CD14-positive monocyte (primary cell): ENCODE results near the gene FFAR3. TPM values are rescaled to one million over a fixed set of nuclear protein-coding genes. Genes with fewer than 3 reads are reported as not detected.

Experiments used
- DNase-seq, 3 donors: peaks; one replicate each; pipeline ENCODE4 v3.0.0-alpha.2; 2011 to 2022
- H2AFZ ChIP-seq: 2 replicates; pipeline ENCODE4 v1.6.0; 2012; ENCODE audit warnings: mild to moderate bottlenecking, low read depth, low read length, inconsistent platforms; ENCODE audit not compliant: insufficient read depth, poor library complexity, severe bottlenecking
- H3K27ac ChIP-seq, 2 donors: 1 replicate in 1 of 2; 2 replicates in 1 of 2; pipeline ENCODE4 v1.5.1; 2012 to 2013; ENCODE audit warnings: low read length in 2 of 2, control low read depth in 1 of 2, inconsistent platforms in 1 of 2, low read depth in 1 of 2, mild to moderate bottlenecking in 1 of 2
- H3K27me3 ChIP-seq, 2 donors: one replicate each; pipeline versions ENCODE4 v1.6.0 to v1.6.1; 2011 to 2013; ENCODE audit warnings: low read length in 2 of 2; ENCODE audit not compliant: control insufficient read depth in 2 of 2, insufficient read depth in 2 of 2
- H3K36me3 ChIP-seq, 2 donors: replicated peaks in 1 of 2; 1 replicate in 1 of 2; 2 replicates in 1 of 2; pipeline versions ENCODE4 v1.5.1 to v1.6.1; 2012 to 2013; ENCODE audit warnings: low read length in 2 of 2, control low read depth in 1 of 2, inconsistent platforms in 1 of 2, mild to moderate bottlenecking in 1 of 2; ENCODE audit not compliant: insufficient read depth in 2 of 2, control insufficient read depth in 1 of 2
- H3K4me1 ChIP-seq, 2 donors: 1 replicate in 1 of 2; 2 replicates in 1 of 2; pipeline versions ENCODE4 v1.5.1 to v1.6.1; 2012 to 2013; ENCODE audit warnings: low read length in 2 of 2, control low read depth in 1 of 2, inconsistent platforms in 1 of 2, mild to moderate bottlenecking in 1 of 2, moderate library complexity in 1 of 2; ENCODE audit not compliant: insufficient read depth in 2 of 2, control insufficient read depth in 1 of 2
- H3K4me2 ChIP-seq: replicated peaks from 2 replicates; pipeline ENCODE3; 2012; ENCODE audit warnings: low read length, moderate library complexity, mild to moderate bottlenecking; ENCODE audit not compliant: poor library complexity, severe bottlenecking; ENCODE audit errors: extremely low read depth
- H3K4me3 ChIP-seq, 3 experiments: fragments of 200-600 bp in 1 of 3; sonication (generic) in 1 of 3; replicated peaks in 1 of 3; 1 replicate in 2 of 3; 2 replicates in 1 of 3; pipeline ENCODE4 v1.5.1; 2011 to 2013; ENCODE audit warnings: low read length in 3 of 3, mild to moderate bottlenecking in 3 of 3, control low read depth in 2 of 3, low read depth in 2 of 3, inconsistent platforms in 1 of 3, moderate library complexity in 1 of 3
- H3K79me2 ChIP-seq: 2 replicates; pipeline ENCODE4 v1.6.0; 2012; ENCODE audit warnings: mild to moderate bottlenecking, control low read depth, inconsistent platforms, low read length, moderate library complexity; ENCODE audit not compliant: insufficient read depth
- H3K9ac ChIP-seq: 2 replicates; pipeline ENCODE4 v1.6.0; 2017; ENCODE audit warnings: low read length, mild to moderate bottlenecking; ENCODE audit not compliant: insufficient read depth, poor library complexity, severe bottlenecking
- H3K9me3 ChIP-seq, 2 donors: replicated peaks in 1 of 2; 1 replicate in 1 of 2; 2 replicates in 1 of 2; pipeline versions ENCODE4 v1.5.1 to v1.6.1; 2012 to 2013; ENCODE audit warnings: low read length in 2 of 2, control low read depth in 1 of 2; ENCODE audit not compliant: control insufficient read depth in 1 of 2, insufficient read depth in 1 of 2
- H4K20me1 ChIP-seq: 2 replicates; pipeline ENCODE4 v1.6.0; 2012; ENCODE audit warnings: mild to moderate bottlenecking, low read length, control low read depth, moderate library complexity; ENCODE audit not compliant: insufficient read depth
- H3K27ac Mint-ChIP-seq, 7 donors: one replicate each; pipeline ENCODE4 v1.8.0; 2020; ENCODE audit warnings: mild to moderate bottlenecking in 7 of 7, mixed read lengths in 7 of 7, moderate library complexity in 6 of 7, inconsistent platforms in 2 of 7
- H3K27me3 Mint-ChIP-seq, 3 donors: one replicate each; pipeline ENCODE4 v1.8.0; 2021 to 2022; ENCODE audit warnings: low read depth in 3 of 3, mild to moderate bottlenecking in 3 of 3, mixed read lengths in 3 of 3, moderate library complexity in 3 of 3, inconsistent platforms in 1 of 3
- H3K36me3 Mint-ChIP-seq, 2 donors: one replicate each; pipeline ENCODE4 v1.8.0; 2020; ENCODE audit warnings: mixed read lengths in 2 of 2, inconsistent platforms in 1 of 2, mild to moderate bottlenecking in 1 of 2
- H3K4me1 Mint-ChIP-seq: one replicate; pipeline ENCODE4 v1.8.0; 2020; ENCODE audit warnings: mild to moderate bottlenecking, mixed read lengths
- H3K4me3 Mint-ChIP-seq, 2 donors: one replicate each; pipeline ENCODE4 v1.8.0; 2020; ENCODE audit warnings: mild to moderate bottlenecking in 2 of 2, mixed read lengths in 2 of 2, moderate library complexity in 1 of 2
- H3K9me3 Mint-ChIP-seq, 7 donors: one replicate each; pipeline ENCODE4 v1.8.0; 2020 to 2022; ENCODE audit warnings: mixed read lengths in 7 of 7, mild to moderate bottlenecking in 6 of 7, moderate library complexity in 6 of 7, inconsistent platforms in 2 of 7
- CTCF ChIP-seq: fragments of 200-600 bp; IDR thresholded peaks from one replicate; pipeline ENCODE4 v1.8.0; 2022; ENCODE audit warnings: antibody characterized with exemption, mild to moderate bottlenecking
- WGBS: methylation state at CpG from one replicate; pipeline ENCODE4 v1.1.5; 2013; ENCODE audit warnings: missing lambda C conversion rate; ENCODE audit not compliant: insufficient coverage; 5-methylcytosine and 5-hydroxymethylcytosine counted together
- intact Hi-C, 2 donors: fragments of 100-400 bp; cut with micrococcal nuclease; formaldehyde crosslinking; loops; one replicate each; pipeline versions ENCODE4 v1.15.0 to v1.15.1; 2023
- polyA plus RNA-seq, 3 donors: library from polyadenylated mRNA; depleted of rRNA in 1 of 3; unstranded in 2 of 3; stranded (reverse) in 1 of 3; fragments of 300-500 nt in 2 of 3; fragments of >200 nt in 1 of 3; fragmentation: Illumina TruSeq in 2 of 3; gene quantifications; 1 replicate in 2 of 3; 2 replicates in 1 of 3; pipeline ENCODE4 v1.2.3, GENCODE V29; 2012 to 2021

The FFAR3 gene
- polyA plus RNA-seq, 3 donors: 1.2 to 17.9 (median 1.2) TPM

DNA sequence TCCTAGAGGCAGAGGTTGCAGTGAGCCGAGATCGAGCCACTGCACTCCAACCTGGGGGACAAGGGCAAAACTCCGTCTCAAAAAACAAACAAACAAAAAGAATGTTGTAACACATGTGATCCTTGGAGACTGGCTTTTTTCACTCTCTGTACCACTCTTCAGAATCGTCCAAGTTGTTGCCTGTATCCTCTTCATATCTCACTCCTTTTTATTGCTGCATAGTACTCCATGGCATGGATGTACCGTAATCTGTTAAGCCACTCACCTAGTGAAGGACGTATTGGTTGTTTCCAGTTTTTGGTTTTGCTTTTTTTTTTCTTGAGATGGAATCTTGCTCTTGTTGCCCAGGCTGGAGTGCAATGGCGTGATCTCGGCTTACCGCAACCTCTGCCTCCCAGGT is 36.2 kb upstream of the FFAR3 start:
- Histone ChIP-seq H3K36me3 (no peaks in the 10 kb centered on the region), H3K79me2 (no peaks in the 10 kb centered on the region), H3K4me3 (no peak overlapping the region), H3K4me1 (peaks cover 70 to 79% of the 10 kb centered on the region in 2 donors), H3K27ac (no peak overlapping the region), H4K20me1 (no peaks in the 10 kb centered on the region), H3K4me2 (no peak overlapping the region), H3K9me3 (no peaks in the 10 kb centered on the region), H2AFZ (no peak overlapping the region), H3K9ac (no peak overlapping the region), H3K27me3 (no peaks in the 10 kb centered on the region)
- intact Hi-C loops: no loop called here
- peak overlapping the region in 1 of 7 donors; percentile 42 for H3K27ac Mint-ChIP-seq
- H3K4me1 Mint-ChIP-seq: peaks cover 73% of the 10 kb centered on the region
- H3K9me3 Mint-ChIP-seq: peaks cover 0 to 7% (median 2%) of the 10 kb centered on the region in 7 donors
- peaks cover 0 to 3% (median 2%) of the 10 kb centered on the region in 3 donors for H3K27me3 Mint-ChIP-seq
- 100% methylated on average over 4 of the region's 9 CpGs for WGBS
- TF ChIP-seq CTCF: no peak
- H3K4me3 Mint-ChIP-seq: no peak overlapping the region
- H3K36me3 Mint-ChIP-seq: peaks cover 0 to 15% of the 10 kb centered on the region in 2 donors
- no peak for DNase-seq

GRCh38 chr19:35327642-35328041 is 30.6 kb upstream of the FFAR3 start:
- no peak overlapping the region for H3K4me3 ChIP-seq
- peaks cover 1 to 4% (median 2%) of the 10 kb centered on the region in 3 donors for H3K27me3 Mint-ChIP-seq
- peaks cover 0 to 2% (median 0%) of the 10 kb centered on the region in 7 donors for H3K9me3 Mint-ChIP-seq
- no peak overlapping the region for H3K4me3 Mint-ChIP-seq
- peaks cover 35 to 53% of the 10 kb centered on the region in 2 donors for H3K4me1 ChIP-seq
- peaks cover 0 to 5% of the 10 kb centered on the region in 2 donors for H3K36me3 Mint-ChIP-seq
- no peaks in the 10 kb centered on the region for H3K79me2 ChIP-seq
- no peak overlapping the region for H3K9ac ChIP-seq
- no peak overlapping the region for H3K27ac ChIP-seq
- peak in 2 of 3 donors; percentile 25 to 40 for DNase-seq
- H4K20me1 ChIP-seq: no peaks in the 10 kb centered on the region
- no peak overlapping the region for H2AFZ ChIP-seq
- intact Hi-C loops: loop anchor here in 1 of 2 donors (2.0 kb wide), 1 partner anchor 19 kb away; the partner anchor contains the start of gene FFAR1
- WGBS: no CpG with 5 or more reads among the region's 4 CpGs
- no peaks in the 10 kb centered on the region for H3K27me3 ChIP-seq
- H3K4me2 ChIP-seq: no peak overlapping the region
- H3K36me3 ChIP-seq: no peaks in the 10 kb centered on the region
- TF ChIP-seq CTCF: peak; percentile 41
- no peaks in the 10 kb centered on the region for H3K9me3 ChIP-seq
- H3K4me1 Mint-ChIP-seq: peaks cover 41% of the 10 kb centered on the region
- peak overlapping the region in 3 of 7 donors; percentile 6 to 30 (median 26) for H3K27ac Mint-ChIP-seq
